ENCODE results near the gene PPP4R1.
"Not testable (repeated sequence)": the region's sequence is repeated elsewhere in the genome, so short reads cannot be mapped to it uniquely, and the experiment has no call there.

PPP4R1 gene

DNA sequence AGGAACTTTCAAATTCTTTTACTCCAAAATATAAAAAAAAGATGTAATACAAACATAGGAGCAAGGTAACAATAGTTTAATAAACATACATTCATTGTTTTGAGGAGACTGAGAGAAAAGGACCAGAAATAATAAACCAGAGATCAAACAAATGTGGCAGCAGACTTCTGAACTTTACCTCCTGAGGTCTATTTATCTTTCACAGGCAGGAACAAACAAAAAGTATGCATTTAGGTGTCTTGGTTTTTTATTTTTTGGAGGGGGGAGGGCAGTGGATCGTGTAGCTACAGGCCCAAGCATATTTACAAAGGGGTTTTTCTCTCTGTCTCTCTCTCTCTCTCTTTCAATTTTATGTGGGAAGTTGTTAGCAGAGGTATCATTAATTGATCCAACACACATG is 5.6 kb downstream of the PPP4R1 start:
- TF ChIP-seq, protein P1, sequence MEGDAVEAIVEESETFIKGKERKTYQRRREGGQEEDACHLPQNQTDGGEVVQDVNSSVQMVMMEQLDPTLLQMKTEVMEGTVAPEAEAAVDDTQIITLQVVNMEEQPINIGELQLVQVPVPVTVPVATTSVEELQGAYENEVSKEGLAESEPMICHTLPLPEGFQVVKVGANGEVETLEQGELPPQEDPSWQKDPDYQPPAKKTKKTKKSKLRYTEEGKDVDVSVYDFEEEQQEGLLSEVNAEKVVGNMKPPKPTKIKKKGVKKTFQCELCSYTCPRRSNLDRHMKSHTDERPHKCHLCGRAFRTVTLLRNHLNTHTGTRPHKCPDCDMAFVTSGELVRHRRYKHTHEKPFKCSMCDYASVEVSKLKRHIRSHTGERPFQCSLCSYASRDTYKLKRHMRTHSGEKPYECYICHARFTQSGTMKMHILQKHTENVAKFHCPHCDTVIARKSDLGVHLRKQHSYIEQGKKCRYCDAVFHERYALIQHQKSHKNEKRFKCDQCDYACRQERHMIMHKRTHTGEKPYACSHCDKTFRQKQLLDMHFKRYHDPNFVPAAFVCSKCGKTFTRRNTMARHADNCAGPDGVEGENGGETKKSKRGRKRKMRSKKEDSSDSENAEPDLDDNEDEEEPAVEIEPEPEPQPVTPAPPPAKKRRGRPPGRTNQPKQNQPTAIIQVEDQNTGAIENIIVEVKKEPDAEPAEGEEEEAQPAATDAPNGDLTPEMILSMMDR (IDR thresholded peaks at IDR 0.05): no peak
- H3K27ac ChIP-seq: no peak overlapping the region
- DNase-seq (ENCODE audit: low spot score): no peak
- H3K4me3 ChIP-seq: no peak overlapping the region

DNA sequence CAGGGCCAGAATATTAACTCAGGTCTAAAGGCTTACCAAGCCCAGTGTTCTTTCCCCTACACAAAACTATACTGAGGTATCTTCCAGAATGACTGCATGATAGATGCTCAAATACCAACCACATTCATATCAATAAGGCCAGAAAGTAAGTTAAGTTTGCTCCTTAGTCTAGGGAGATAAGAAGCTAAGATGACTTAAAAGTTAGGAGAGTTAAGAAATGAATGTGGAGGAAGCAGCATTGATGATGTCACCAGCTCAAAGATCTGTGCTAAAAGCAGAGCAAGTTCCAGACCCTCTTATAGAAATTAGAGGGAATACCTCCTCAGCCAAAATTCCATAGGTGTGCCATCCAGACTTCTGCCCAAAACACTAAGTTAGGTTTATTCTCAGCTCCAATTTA is 6.1 kb downstream of the PPP4R1 start:
- Histone ChIP-seq H3K27ac (no peak overlapping the region), H3K4me3 (no peak overlapping the region)
- DNase-seq (ENCODE audit: low spot score): no peak
- TF ChIP-seq, protein P1 (IDR thresholded peaks at IDR 0.05): no peak

DNA sequence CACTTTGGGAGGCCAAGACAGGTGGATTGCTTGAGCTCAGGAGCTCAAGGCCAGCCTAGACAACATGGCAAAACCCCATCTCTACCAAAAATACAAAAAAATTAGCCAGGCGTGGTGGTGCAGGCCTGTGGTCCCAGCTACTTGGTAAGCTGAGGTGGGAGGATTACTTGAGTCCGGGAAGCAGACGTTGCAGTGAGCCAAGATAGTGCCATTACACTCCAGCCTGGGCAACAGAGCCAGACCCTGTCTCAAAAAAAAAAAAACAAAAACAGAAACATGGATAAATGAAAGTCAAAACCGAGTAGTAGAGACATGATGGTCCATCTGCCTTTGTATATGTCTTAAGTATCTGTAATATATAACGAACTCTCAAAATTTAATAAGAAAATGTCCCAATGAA is 7.2 kb downstream of the PPP4R1 start:
- DNase-seq (ENCODE audit: low spot score); H3K4me3 ChIP-seq; H3K27ac ChIP-seq: not testable (repeated sequence)

DNA sequence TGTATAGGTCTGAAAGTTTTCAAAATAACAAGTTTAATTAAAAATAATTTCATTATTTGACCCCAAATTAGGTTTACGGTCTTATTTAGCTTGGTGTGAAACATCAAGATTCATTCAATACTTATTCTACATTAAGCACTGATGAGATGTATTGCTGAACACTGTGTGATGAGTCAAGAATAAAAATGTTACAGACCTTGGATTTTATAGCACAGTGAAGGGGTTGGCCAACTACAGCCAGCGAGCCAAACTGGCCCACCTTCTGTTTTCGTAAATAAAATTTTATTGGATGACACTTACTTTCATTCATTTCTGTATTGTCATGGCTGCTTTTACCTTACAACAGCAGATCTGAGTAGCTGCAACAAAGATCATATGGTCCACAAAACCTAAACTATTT is 8.3 kb downstream of the PPP4R1 start:
- H3K4me3 ChIP-seq: no peak overlapping the region
- TF ChIP-seq, protein P1 (IDR thresholded peaks at IDR 0.05): no peak
- no peak for DNase-seq (ENCODE audit: low spot score)
- no peak overlapping the region for H3K27ac ChIP-seq

DNA sequence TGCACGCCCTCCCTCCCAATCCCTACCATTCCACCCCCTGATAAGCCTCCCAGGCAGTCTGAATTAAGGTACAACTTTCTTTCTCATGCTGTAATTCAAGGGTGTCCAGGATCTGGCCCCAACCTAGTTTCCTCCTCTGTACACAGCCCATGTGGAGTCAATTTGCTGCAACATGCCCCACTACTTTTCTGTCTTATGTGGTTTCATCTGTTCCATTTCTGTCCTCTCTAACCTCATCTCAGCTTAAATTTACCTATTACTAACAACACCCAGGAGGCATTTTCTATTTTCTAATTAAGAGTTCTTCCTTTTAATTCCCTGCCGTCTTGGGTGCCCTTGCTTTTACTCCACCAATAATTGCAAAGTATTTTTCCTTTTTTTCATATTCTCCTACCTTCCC is 10.0 kb downstream of the PPP4R1 start:
- no peak overlapping the region for H3K4me3 ChIP-seq
- TF ChIP-seq, protein P1 (IDR thresholded peaks at IDR 0.05): no peak
- H3K27ac ChIP-seq: no peak overlapping the region
- DNase-seq (ENCODE audit: low spot score): no peak

DNA sequence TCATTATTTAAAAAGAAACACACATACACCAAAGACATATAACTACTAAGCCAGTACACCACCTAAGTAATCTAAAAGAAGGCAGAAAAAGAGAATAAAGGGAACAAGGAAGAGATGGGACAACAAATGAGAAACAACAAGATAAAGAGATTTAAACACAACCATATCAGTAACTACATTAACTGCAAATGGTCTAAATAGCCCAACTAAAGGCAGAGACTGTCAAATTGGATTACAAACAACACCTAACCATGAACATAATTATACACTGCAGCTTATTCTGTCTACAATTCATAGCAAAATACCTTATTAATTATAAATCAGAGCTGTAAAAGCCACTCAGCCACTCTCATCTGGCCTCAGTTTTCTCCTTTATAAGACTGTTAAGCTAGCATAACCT is 15.0 kb downstream of the PPP4R1 start:
- TF ChIP-seq, protein P1 (IDR thresholded peaks at IDR 0.05): no peak
- DNase-seq (ENCODE audit: low spot score): no peak
- Histone ChIP-seq H3K4me3 (no peak overlapping the region), H3K27ac (no peak overlapping the region)

DNA sequence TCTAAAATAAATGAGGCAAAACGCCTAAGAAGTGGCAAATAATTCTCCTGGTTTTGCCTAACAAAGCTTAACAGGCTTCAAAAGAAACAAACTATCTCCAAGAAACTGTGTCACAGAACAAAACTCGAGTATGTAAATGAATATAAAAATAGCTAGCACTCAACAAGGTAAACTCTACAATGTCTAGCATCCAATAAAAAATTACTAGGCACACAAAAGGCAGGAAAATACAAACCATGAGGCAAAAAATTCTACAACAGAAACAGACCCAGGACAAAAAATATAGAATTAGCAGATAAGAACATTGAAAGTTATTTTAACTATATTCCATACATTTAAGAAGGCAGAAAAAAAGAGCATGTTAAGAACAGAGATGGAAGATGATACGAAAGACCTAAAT is 16.8 kb downstream of the PPP4R1 start:
- DNase-seq (ENCODE audit: low spot score): no peak
- no peak overlapping the region for H3K4me3 ChIP-seq
- TF ChIP-seq, protein P1 (IDR thresholded peaks at IDR 0.05): no peak
- no peak overlapping the region for H3K27ac ChIP-seq

All from coronary artery (tissue), 2 donors.